Liver (tissue), 9 donors: ENCODE measurements around the gene UBE2C. TPM values are rescaled to one million over a fixed set of nuclear protein-coding genes. Genes with fewer than 3 reads are reported as not detected.
"Not testable (repeated sequence)": the region's sequence is repeated elsewhere in the genome, so short reads cannot be mapped to it uniquely, and the experiment has no call there.

Source experiments
- DNase-seq: peaks from one replicate; pipeline ENCODE4 v3.0.0-alpha.2; 2017; ENCODE audit warnings: low spot score
- H3K27ac ChIP-seq, 2 donors: one replicate each; pipeline ENCODE4 v1.7.0; 2013; ENCODE audit warnings: inconsistent platforms in 2 of 2, low read length in 2 of 2, control low read depth in 1 of 2, low read depth in 1 of 2, mild to moderate bottlenecking in 1 of 2
- H3K27me3 ChIP-seq, 4 donors: one replicate each; pipeline versions ENCODE4 v1.6.1 to v1.7.0; 2013; ENCODE audit warnings: low read length in 3 of 4, inconsistent platforms in 1 of 4, mild to moderate bottlenecking in 1 of 4, moderate library complexity in 1 of 4; ENCODE audit not compliant: control insufficient read depth in 4 of 4, insufficient read depth in 4 of 4
- H3K36me3 ChIP-seq, 4 donors: one replicate each; pipeline versions ENCODE4 v1.6.1 to v1.7.0; 2013; ENCODE audit warnings: low read length in 3 of 4, mild to moderate bottlenecking in 3 of 4, low read depth in 1 of 4, moderate library complexity in 1 of 4; ENCODE audit not compliant: control insufficient read depth in 4 of 4, insufficient read depth in 3 of 4
- H3K4me1 ChIP-seq, 4 donors: one replicate each; pipeline versions ENCODE4 v1.6.1 to v1.7.0; 2013; ENCODE audit warnings: low read length in 3 of 4, mild to moderate bottlenecking in 3 of 4, moderate library complexity in 1 of 4; ENCODE audit not compliant: control insufficient read depth in 4 of 4, insufficient read depth in 4 of 4
- H3K4me3 ChIP-seq, 3 donors: one replicate each; pipeline versions ENCODE4 v1.6.1 to v1.7.0; 2013; ENCODE audit warnings: low read length in 3 of 3, control low read depth in 1 of 3, low read depth in 1 of 3, mild to moderate bottlenecking in 1 of 3
- H3K9ac ChIP-seq, 2 donors: one replicate each; pipeline ENCODE4 v1.7.0; 2013; ENCODE audit warnings: low read length in 2 of 2, mild to moderate bottlenecking in 2 of 2, moderate library complexity in 2 of 2, control low read depth in 1 of 2, low read depth in 1 of 2
- H3K9me3 ChIP-seq, 4 donors: one replicate each; pipeline versions ENCODE4 v1.6.1 to v1.7.0; 2013; ENCODE audit warnings: low read length in 3 of 4; ENCODE audit not compliant: control insufficient read depth in 4 of 4
- EGR1 ChIP-seq, 2 donors: IDR thresholded peaks; 2 replicates each; pipeline ENCODE4 v1.6.1; 2016 to 2018; ENCODE audit warnings: antibody characterized with exemption in 2 of 2, low read depth in 2 of 2
- FOXA1 ChIP-seq: IDR thresholded peaks from 2 replicates; pipeline ENCODE4 v1.6.1; 2016; ENCODE audit warnings: antibody characterized with exemption
- FOXA2 ChIP-seq: IDR thresholded peaks from 2 replicates; pipeline ENCODE4 v1.6.1; 2016; ENCODE audit warnings: antibody characterized with exemption
- GABPA ChIP-seq, 2 donors: IDR thresholded peaks in 1 of 2; conservative IDR thresholded peaks in 1 of 2; 2 replicates each; pipeline ENCODE4 v1.6.1; 2016; ENCODE audit warnings: antibody characterized with exemption in 2 of 2, mild to moderate bottlenecking in 1 of 2, moderate library complexity in 1 of 2
- HNF4A ChIP-seq, 2 donors: conservative IDR thresholded peaks; 2 replicates each; pipeline ENCODE4 v1.6.1; 2016; ENCODE audit warnings: antibody characterized with exemption in 2 of 2, mild to moderate bottlenecking in 2 of 2
- HNF4G ChIP-seq: IDR thresholded peaks from 2 replicates; pipeline ENCODE4 v1.6.1; 2016; ENCODE audit warnings: antibody characterized with exemption
- JUND ChIP-seq, 2 donors: IDR thresholded peaks; 2 replicates each; pipeline ENCODE4 v1.6.1; 2016; ENCODE audit warnings: antibody characterized with exemption in 2 of 2
- NR2F2 ChIP-seq: IDR thresholded peaks from 2 replicates; pipeline ENCODE4 v1.6.1; 2016; ENCODE audit warnings: antibody characterized with exemption
- RAD21 ChIP-seq, 2 donors: IDR thresholded peaks; 2 replicates each; pipeline ENCODE4 v1.6.1; 2016; ENCODE audit warnings: antibody characterized with exemption in 2 of 2, mild to moderate bottlenecking in 2 of 2
- RXRA ChIP-seq, 2 donors: IDR thresholded peaks; 2 replicates each; pipeline ENCODE4 v1.6.1; 2017 to 2018; ENCODE audit warnings: antibody characterized with exemption in 2 of 2, mild to moderate bottlenecking in 1 of 2
- SP1 ChIP-seq: IDR thresholded peaks from 2 replicates; pipeline ENCODE4 v1.6.1; 2018; ENCODE audit warnings: antibody characterized with exemption, mild to moderate bottlenecking
- TAF1 ChIP-seq: conservative IDR thresholded peaks from 2 replicates; pipeline ENCODE4 v1.6.1; 2016; ENCODE audit warnings: antibody characterized with exemption, mild to moderate bottlenecking
- YY1 ChIP-seq: IDR thresholded peaks from 2 replicates; pipeline ENCODE4 v1.6.1; 2016; ENCODE audit warnings: antibody characterized with exemption, mild to moderate bottlenecking
- WGBS: extraction: QIAGEN DNeasy Blood & Tissue Kit; methylation state at CpG from one replicate; pipeline ENCODE4 v1.1.7; 2013; 5-methylcytosine and 5-hydroxymethylcytosine counted together
- polyA plus RNA-seq, 2 donors: library from polyadenylated mRNA; stranded (reverse) in 1 of 2; unstranded in 1 of 2; fragments of 200-250 nt in 1 of 2; fragments of >200 nt in 1 of 2; fragmentation: Nextera tagmentation in 1 of 2; extraction: Ambion mirVana in 1 of 2; gene quantifications; one replicate each; pipeline versions ENCODE4 v1.2.1 to v1.2.3, GENCODE V29; 2013 to 2015
- total RNA-seq, 2 donors: library from RNA; depleted of rRNA; stranded (reverse); fragments of >200 nt; gene quantifications; one replicate each; pipeline ENCODE4 v1.2.3, GENCODE V29; 2014
- TF ChIP-seq, protein P1 (sequence below): IDR thresholded peaks from 2 replicates; pipeline ENCODE4 v1.6.1; 2016; ENCODE audit warnings: antibody characterized with exemption
- TF ChIP-seq, protein P2 (sequence below): IDR thresholded peaks from 2 replicates; pipeline ENCODE4 v1.6.1; 2016; ENCODE audit warnings: antibody characterized with exemption
- TF ChIP-seq, protein P3 (sequence below): fragments of 150-350 bp; IDR thresholded peaks from 2 replicates; pipeline ENCODE4 v1.5.1; 2017; ENCODE audit warnings: improper control_type of control experiment, low read depth, low read length; ENCODE audit not compliant: missing input control
- TF ChIP-seq, protein P4 (sequence below): IDR thresholded peaks from 2 replicates; pipeline ENCODE4 v1.6.1; 2016; ENCODE audit warnings: antibody characterized with exemption
- donor health status: healthy.
- donor health status: healthy.
- donor health status: healthy.
- donor health status: healthy.
- donor health status: healthy.

The UBE2C gene
- total and polyA plus RNA-seq, 4 donors, result 2.7 to 27.6 (median 8.1) TPM; not detected in 1

DNA sequence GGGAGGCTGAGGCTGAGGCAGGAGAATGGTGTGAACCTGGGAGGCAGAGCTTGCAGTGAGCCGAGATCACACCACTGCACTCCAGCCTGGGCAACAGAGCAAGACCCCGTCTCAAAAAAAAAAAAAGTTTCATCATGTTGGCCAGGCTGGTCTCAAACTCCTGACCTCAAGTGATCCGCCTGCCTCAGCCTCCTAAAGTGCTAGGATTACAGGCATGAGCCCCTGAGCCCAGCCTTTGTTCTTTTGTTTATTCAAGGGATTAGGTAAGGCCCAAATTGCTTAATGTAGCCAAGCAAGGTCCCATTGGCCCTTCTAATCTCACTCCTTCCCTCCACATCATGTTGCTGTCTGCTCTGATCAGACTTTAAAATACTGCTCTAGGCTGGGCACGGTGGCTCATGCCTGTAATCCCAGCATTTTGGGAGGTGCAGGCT is 17.2 kb downstream of the UBE2C start:
- not testable (repeated sequence) for H3K4me3 ChIP-seq, H3K27ac ChIP-seq, H3K36me3 ChIP-seq, H3K9me3 ChIP-seq, DNase-seq, H3K9ac ChIP-seq, H3K27me3 ChIP-seq
- peaks cover 2 to 14% (median 8%) of the 10 kb centered on the region in 4 donors for H3K4me1 ChIP-seq
- WGBS, result 82% methylated on average over 4 of the region's 4 CpGs
- TF ChIP-seq RXRA (IDR thresholded peaks at IDR 0.05), result peak; percentile 4 to 22
- TF ChIP-seq HNF4A (conservative IDR thresholded peaks at IDR 0.05), result peak in 1 of 2 donors; percentile 39
- TF ChIP-seq SP1, result peak; percentile 10

DNA sequence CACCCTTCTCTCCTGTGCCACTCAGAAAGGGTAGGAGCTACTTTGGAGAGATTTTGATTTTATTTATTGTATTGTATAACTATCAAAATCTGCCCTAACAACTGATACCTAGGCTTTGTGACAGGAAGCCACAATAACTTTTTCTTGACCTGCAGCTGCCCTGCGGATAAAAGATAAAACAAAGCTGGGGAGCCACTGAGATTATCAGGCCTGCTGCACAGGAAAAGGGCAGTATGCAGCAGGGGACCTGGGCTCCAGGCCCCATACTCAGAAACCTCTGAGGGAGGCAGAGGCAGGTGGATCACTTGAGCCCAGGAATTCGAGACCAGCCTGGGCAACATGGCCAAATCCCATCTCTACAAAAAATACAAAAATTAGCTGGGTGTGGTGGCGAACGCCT is 20.2 kb downstream of the UBE2C start:
- Histone ChIP-seq H3K9ac (no peak overlapping the region), H3K4me3 (no peak overlapping the region), H3K9me3 (no peaks in the 10 kb centered on the region), H3K27me3 (no peaks in the 10 kb centered on the region), H3K36me3 (peaks cover 0 to 2% (median 0%) of the 10 kb centered on the region in 4 donors), H3K27ac (peak overlapping the region in 1 of 2 donors; percentile 82), H3K4me1 (peaks cover 4 to 14% (median 9%) of the 10 kb centered on the region in 4 donors)
- DNase-seq, result no peak
- 89% methylated on average over 4 of the region's 4 CpGs for WGBS
- no peak for TF ChIP-seq HNF4G
- no peak for TF ChIP-seq HNF4A (conservative IDR thresholded peaks at IDR 0.05)
- no peak for TF ChIP-seq NR2F2
- no peak for TF ChIP-seq FOXA2
- TF ChIP-seq RXRA (IDR thresholded peaks at IDR 0.05), result no peak
- TF ChIP-seq, protein P1, sequence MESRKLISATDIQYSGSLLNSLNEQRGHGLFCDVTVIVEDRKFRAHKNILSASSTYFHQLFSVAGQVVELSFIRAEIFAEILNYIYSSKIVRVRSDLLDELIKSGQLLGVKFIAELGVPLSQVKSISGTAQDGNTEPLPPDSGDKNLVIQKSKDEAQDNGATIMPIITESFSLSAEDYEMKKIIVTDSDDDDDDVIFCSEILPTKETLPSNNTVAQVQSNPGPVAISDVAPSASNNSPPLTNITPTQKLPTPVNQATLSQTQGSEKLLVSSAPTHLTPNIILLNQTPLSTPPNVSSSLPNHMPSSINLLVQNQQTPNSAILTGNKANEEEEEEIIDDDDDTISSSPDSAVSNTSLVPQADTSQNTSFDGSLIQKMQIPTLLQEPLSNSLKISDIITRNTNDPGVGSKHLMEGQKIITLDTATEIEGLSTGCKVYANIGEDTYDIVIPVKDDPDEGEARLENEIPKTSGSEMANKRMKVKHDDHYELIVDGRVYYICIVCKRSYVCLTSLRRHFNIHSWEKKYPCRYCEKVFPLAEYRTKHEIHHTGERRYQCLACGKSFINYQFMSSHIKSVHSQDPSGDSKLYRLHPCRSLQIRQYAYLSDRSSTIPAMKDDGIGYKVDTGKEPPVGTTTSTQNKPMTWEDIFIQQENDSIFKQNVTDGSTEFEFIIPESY, result no peak

DNA sequence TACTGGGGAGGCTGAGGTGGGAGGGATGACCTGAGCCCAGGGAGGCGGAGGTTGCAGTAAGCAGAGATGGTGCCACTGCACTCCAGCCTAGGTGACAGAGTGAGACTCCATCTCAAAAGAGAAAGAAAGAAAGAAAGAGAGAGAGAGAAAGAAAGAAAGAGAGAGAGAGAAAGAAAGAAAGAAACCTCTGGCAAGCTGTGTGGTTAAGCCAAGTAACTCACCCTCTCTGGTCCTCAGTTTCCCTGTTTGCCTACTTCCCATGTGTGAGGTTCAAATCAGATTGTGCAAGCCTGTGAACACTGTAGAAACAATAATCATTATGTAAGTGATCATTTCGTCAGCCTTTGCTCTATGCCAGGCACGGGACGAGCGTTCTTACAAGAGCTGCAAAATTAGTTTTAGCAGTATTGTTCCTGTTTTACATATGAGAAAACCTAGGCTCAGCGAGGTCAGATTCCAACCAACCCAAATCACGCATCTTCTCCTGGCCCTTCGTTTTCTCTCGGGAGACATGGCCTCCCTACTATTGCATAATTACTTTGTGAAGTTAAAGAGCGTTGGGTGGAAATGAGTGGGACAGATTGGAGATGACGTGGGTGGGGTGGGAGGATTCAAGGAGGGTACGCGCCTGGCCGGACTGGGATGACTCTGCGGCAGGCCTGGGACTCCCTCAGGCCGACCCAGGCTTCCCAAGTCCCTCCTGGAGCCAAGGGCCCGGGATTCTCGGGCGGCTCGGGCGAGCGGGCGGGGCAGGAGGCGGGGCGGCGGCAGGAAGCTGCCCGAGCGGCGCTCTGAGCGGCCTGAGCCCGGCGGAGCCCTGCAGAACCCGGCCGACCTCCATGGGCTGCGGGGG is 20.8 kb downstream of the UBE2C start, which contains the start of gene SNX21:
Gene SNX21, plus strand, starts transcription at position 770 of the 853 bp plus-strand sequence. CDS start 121 bp downstream, outside the sequence.
- Histone ChIP-seq H3K9me3 (no peaks in the 10 kb centered on the region), H3K4me1 (peaks cover 4 to 14% (median 9%) of the 10 kb centered on the region in 4 donors), H3K4me3 (peak within 1 kb of the TSS; percentile 69 to 79 (median 70)), H3K36me3 (peaks cover 0 to 2% (median 0%) of the 10 kb centered on the region in 4 donors), H3K27me3 (no peaks in the 10 kb centered on the region), H3K27ac (peak within 1 kb of the TSS; percentile 60 to 82), H3K9ac (peak within 1 kb of the TSS; percentile 20 to 82)
- peak; percentile 62 for DNase-seq
- WGBS, result 4% methylated on average over 35 of the region's 35 CpGs
- TF ChIP-seq HNF4A (conservative IDR thresholded peaks at IDR 0.05) (peak; percentile 28 to 48), RAD21 (IDR thresholded peaks at IDR 0.05) (peak in 1 of 2 donors; percentile 30), TAF1 (no peak), FOXA1 (no peak), FOXA2 (no peak), JUND (IDR thresholded peaks at IDR 0.05) (peak in 1 of 2 donors; percentile 45), RXRA (IDR thresholded peaks at IDR 0.05) (peak; percentile 24 to 28), YY1 (peak; percentile 83), NR2F2 (peak; percentile 43), EGR1 (IDR thresholded peaks at IDR 0.05; ENCODE audit: low read depth in 2 of 2) (peak in 1 of 2 donors; percentile 16), HNF4G (no peak), GABPA (IDR thresholded peaks at IDR 0.05 in 1 of 2, conservative IDR thresholded peaks at IDR 0.05 in 1 of 2) (peak in 1 of 2 donors; percentile 19), SP1 (peak; percentile 57)
- TF ChIP-seq, protein P2, sequence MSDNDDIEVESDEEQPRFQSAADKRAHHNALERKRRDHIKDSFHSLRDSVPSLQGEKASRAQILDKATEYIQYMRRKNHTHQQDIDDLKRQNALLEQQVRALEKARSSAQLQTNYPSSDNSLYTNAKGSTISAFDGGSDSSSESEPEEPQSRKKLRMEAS, result no peak
- TF ChIP-seq, protein P1, result peak; percentile 62
- TF ChIP-seq, protein P3, sequence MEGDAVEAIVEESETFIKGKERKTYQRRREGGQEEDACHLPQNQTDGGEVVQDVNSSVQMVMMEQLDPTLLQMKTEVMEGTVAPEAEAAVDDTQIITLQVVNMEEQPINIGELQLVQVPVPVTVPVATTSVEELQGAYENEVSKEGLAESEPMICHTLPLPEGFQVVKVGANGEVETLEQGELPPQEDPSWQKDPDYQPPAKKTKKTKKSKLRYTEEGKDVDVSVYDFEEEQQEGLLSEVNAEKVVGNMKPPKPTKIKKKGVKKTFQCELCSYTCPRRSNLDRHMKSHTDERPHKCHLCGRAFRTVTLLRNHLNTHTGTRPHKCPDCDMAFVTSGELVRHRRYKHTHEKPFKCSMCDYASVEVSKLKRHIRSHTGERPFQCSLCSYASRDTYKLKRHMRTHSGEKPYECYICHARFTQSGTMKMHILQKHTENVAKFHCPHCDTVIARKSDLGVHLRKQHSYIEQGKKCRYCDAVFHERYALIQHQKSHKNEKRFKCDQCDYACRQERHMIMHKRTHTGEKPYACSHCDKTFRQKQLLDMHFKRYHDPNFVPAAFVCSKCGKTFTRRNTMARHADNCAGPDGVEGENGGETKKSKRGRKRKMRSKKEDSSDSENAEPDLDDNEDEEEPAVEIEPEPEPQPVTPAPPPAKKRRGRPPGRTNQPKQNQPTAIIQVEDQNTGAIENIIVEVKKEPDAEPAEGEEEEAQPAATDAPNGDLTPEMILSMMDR, result no peak
- TF ChIP-seq, protein P4, sequence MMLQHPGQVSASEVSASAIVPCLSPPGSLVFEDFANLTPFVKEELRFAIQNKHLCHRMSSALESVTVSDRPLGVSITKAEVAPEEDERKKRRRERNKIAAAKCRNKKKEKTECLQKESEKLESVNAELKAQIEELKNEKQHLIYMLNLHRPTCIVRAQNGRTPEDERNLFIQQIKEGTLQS, result peak; percentile 51
